Naive thymus-derived CD4-positive, alpha-beta T cell (primary cell): ENCODE results near the gene IRF2. TPM values are rescaled to one million over a fixed set of nuclear protein-coding genes. Genes with fewer than 3 reads are reported as not detected.

ENCODE experiments used
- ATAC-seq: fragments of 150-1000 bp; cut with Tn5 transposase; 2 replicates; pipeline ENCODE4 v1.10.0; 2021; ENCODE audit warnings: mild to moderate bottlenecking, moderate library complexity
- CTCF ChIA-PET: fragments of 350-600 bp; sonication (Branson Sonifier 250); formaldehyde crosslinking; loops from one replicate; lab custom pipeline; 2021; ENCODE audit warnings: antibody characterized with exemption; lab: Charles Lee
- POLR2A ChIA-PET: fragments of 350-600 bp; sonication (Branson Sonifier 250); formaldehyde crosslinking; loops from one replicate; lab custom pipeline; 2021; ENCODE audit warnings: antibody characterized with exemption, inconsistent platforms; lab: Charles Lee
- DNase-seq, 9 donors: peaks; one replicate each; pipeline versions ENCODE4 v3.0.0 to v3.0.0-alpha.2; 2020 to 2022; ENCODE audit warnings: mixed read lengths in 1 of 9
- H3K27ac ChIP-seq: one replicate; pipeline ENCODE4 v1.7.0; 2013; ENCODE audit warnings: mild to moderate bottlenecking, low read depth, low read length, moderate library complexity
- H3K27me3 ChIP-seq, 2 donors: one replicate each; pipeline ENCODE4 v1.7.0; 2013; ENCODE audit warnings: low read length in 2 of 2, mild to moderate bottlenecking in 2 of 2, moderate library complexity in 2 of 2; ENCODE audit not compliant: control insufficient read depth in 2 of 2, insufficient read depth in 2 of 2
- H3K36me3 ChIP-seq, 3 experiments: 1 replicate in 2 of 3; 2 replicates in 1 of 3; pipeline ENCODE4 v1.7.0; 2013; ENCODE audit warnings: low read length in 3 of 3, mild to moderate bottlenecking in 3 of 3, moderate library complexity in 1 of 3; ENCODE audit not compliant: insufficient read depth in 3 of 3, control insufficient read depth in 2 of 3
- H3K4me1 ChIP-seq, 2 donors: one replicate each; pipeline ENCODE4 v1.7.0; 2013; ENCODE audit warnings: low read length in 2 of 2, mild to moderate bottlenecking in 2 of 2, moderate library complexity in 1 of 2; ENCODE audit not compliant: control insufficient read depth in 2 of 2, insufficient read depth in 2 of 2
- H3K4me3 ChIP-seq: 2 replicates; pipeline ENCODE4 v1.7.0; 2013; ENCODE audit warnings: mild to moderate bottlenecking, low read length
- H3K9me3 ChIP-seq, 3 experiments: 1 replicate in 2 of 3; 2 replicates in 1 of 3; pipeline ENCODE4 v1.7.0; 2013; ENCODE audit warnings: low read length in 3 of 3; ENCODE audit not compliant: control insufficient read depth in 2 of 3
- H3K27ac Mint-ChIP-seq, 9 donors: one replicate each; pipeline ENCODE4 v1.8.0; 2020 to 2022; ENCODE audit warnings: mixed read lengths in 9 of 9, mild to moderate bottlenecking in 8 of 9, moderate library complexity in 5 of 9, inconsistent platforms in 2 of 9
- H3K27me3 Mint-ChIP-seq, 5 donors: one replicate each; pipeline ENCODE4 v1.8.0; 2021 to 2022; ENCODE audit warnings: mixed read lengths in 5 of 5, mild to moderate bottlenecking in 1 of 5
- H3K36me3 Mint-ChIP-seq, 5 donors: one replicate each; pipeline ENCODE4 v1.8.0; 2020 to 2022; ENCODE audit warnings: mixed read lengths in 5 of 5, mild to moderate bottlenecking in 3 of 5, inconsistent platforms in 1 of 5
- H3K4me1 Mint-ChIP-seq, 7 donors: one replicate each; pipeline ENCODE4 v1.8.0; 2020 to 2022; ENCODE audit warnings: mixed read lengths in 7 of 7, mild to moderate bottlenecking in 3 of 7, inconsistent platforms in 1 of 7
- H3K4me3 Mint-ChIP-seq, 10 donors: one replicate each; pipeline ENCODE4 v1.8.0; 2020 to 2022; ENCODE audit warnings: mild to moderate bottlenecking in 10 of 10, mixed read lengths in 10 of 10, moderate library complexity in 6 of 10, inconsistent platforms in 2 of 10
- H3K9me3 Mint-ChIP-seq, 11 donors: one replicate each; pipeline ENCODE4 v1.8.0; 2020 to 2022; ENCODE audit warnings: mixed read lengths in 11 of 11, mild to moderate bottlenecking in 4 of 11, inconsistent platforms in 1 of 11, moderate library complexity in 1 of 11
- intact Hi-C, 2 donors: fragments of 100-400 bp; cut with micrococcal nuclease; formaldehyde crosslinking; loops; one replicate each; pipeline ENCODE4 v1.15.1; 2023
- polyA plus RNA-seq, 2 donors: library from polyadenylated mRNA; unstranded; fragments of 300-500 nt; fragmentation: Illumina TruSeq; gene quantifications; one replicate each; pipeline ENCODE4 v1.2.3, GENCODE V29; 2021
- total RNA-seq, 6 experiments: library from RNA in 5 of 6; stranded (reverse) in 5 of 6; gene quantifications; 1 replicate in 5 of 6; 2 replicates in 1 of 6; pipeline ENCODE4 v1.2.3 and lab custom pipeline; 2021 to 2026

IRF2 gene
- total and polyA plus RNA-seq, 7 experiments from 2014 or later, result 31.2 to 87.0 (median 77.5) TPM

- ATAC-seq, result no peak
- H3K27ac ChIP-seq, result no peak overlapping the region
- POLR2A ChIA-PET, result interaction anchor here (0.6 to 1.2 kb wide), 2 partner anchors 15 to 18 kb away, joined by 3 to 7 read pairs; partner anchors contain the start of gene IRF2
- peaks cover 0 to 8% (median 0%) of the 10 kb centered on the region in 3 experiments for H3K36me3 ChIP-seq
- intact Hi-C loops, result loop anchor here in 1 of 2 donors (2.0 kb wide), 1 partner anchor 15 kb away; the partner anchor contains the start of gene IRF2
- Mint-ChIP-seq H3K9me3 (peaks cover 0 to 7% (median 0%) of the 10 kb centered on the region in 11 donors), H3K4me1 (peaks cover 71 to 98% (median 85%) of the 10 kb centered on the region in 7 donors), H3K27me3 (no peaks in the 10 kb centered on the region), H3K27ac (peak overlapping the region in 8 of 9 donors; percentile 52 to 90 (median 66)), H3K36me3 (peaks cover 0 to 27% (median 6%) of the 10 kb centered on the region in 5 donors), H3K4me3 (peak overlapping the region in 5 of 10 donors; percentile 0 to 54 (median 24))
- no peaks in the 10 kb centered on the region for H3K9me3 ChIP-seq
- CTCF ChIA-PET, result no interaction called here
- H3K4me3 ChIP-seq, result no peak overlapping the region
- H3K27me3 ChIP-seq, result no peaks in the 10 kb centered on the region
- DNase-seq, result no peak
- H3K4me1 ChIP-seq, result peaks cover 14 to 17% of the 10 kb centered on the region in 2 donors
Measured at GRCh38 chr4:184459413-184459812, 14.9 kb downstream of the IRF2 start.

- no peak overlapping the region for H3K27ac ChIP-seq
- H3K4me1 ChIP-seq, result peaks cover 27 to 32% of the 10 kb centered on the region in 2 donors
- H3K9me3 Mint-ChIP-seq, result no peaks in the 10 kb centered on the region
- intact Hi-C loops, result loop anchor here in 1 of 2 donors (2.0 kb wide), 1 partner anchor 17 kb away; the partner anchor contains the start of gene IRF2
- peak overlapping the region in 2 of 10 donors; percentile 6 to 10 for H3K4me3 Mint-ChIP-seq
- H3K27me3 Mint-ChIP-seq, result no peaks in the 10 kb centered on the region
- peak overlapping the region in 8 of 9 donors; percentile 52 to 90 (median 78) for H3K27ac Mint-ChIP-seq
- ChIA-PET CTCF (interaction anchor here (0.6 kb wide), 1 partner anchor 783 kb away, joined by 3 read pairs; no protein-coding TSS in a partner anchor), POLR2A (interaction anchor here (0.6 kb wide), 1 partner anchor 340 kb away, joined by 3 read pairs; no protein-coding TSS in a partner anchor)
- peaks cover 73 to 100% (median 88%) of the 10 kb centered on the region in 7 donors for H3K4me1 Mint-ChIP-seq
- DNase-seq (no peak), ATAC-seq (no peak)
- H3K4me3 ChIP-seq, result no peak overlapping the region
- no peaks in the 10 kb centered on the region for H3K9me3 ChIP-seq
- H3K27me3 ChIP-seq, result no peaks in the 10 kb centered on the region
- peaks cover 0 to 17% (median 4%) of the 10 kb centered on the region in 5 donors for H3K36me3 Mint-ChIP-seq
- peaks cover 0 to 8% (median 0%) of the 10 kb centered on the region in 3 experiments for H3K36me3 ChIP-seq
Measured at GRCh38 chr4:184457535-184458249, 16.7 kb downstream of the IRF2 start.

DNA sequence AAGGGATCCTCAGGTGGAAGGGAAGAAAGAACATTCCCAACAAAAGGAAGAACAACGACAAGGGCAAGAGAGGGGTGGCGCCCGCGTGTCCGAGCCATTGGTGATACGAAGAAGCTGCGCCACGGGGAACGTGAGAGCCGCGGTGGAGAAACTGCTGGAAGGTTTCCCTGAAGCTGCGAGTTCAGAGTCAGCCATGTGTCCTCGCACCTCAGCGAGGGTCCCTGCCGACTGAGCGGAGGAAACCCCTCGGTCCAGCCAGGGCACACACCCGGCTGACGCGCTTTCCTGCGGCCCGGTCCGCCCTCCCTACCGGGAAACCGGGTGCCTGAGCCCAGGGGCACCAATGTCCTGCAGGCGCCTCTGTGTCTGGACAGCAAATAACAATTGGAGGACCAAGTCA lies 18.0 kb downstream of the IRF2 start:
- no peaks in the 10 kb centered on the region for H3K27me3 ChIP-seq
- H3K4me1 ChIP-seq, result peaks cover 27 to 32% of the 10 kb centered on the region in 2 donors
- Mint-ChIP-seq H3K27me3 (no peaks in the 10 kb centered on the region), H3K36me3 (peaks cover 0 to 17% (median 4%) of the 10 kb centered on the region in 5 donors), H3K27ac (peak overlapping the region in 7 of 9 donors; percentile 47 to 90 (median 80)), H3K4me1 (peaks cover 73 to 100% (median 91%) of the 10 kb centered on the region in 7 donors), H3K9me3 (no peaks in the 10 kb centered on the region), H3K4me3 (no peak overlapping the region)
- intact Hi-C loops, result no loop called here
- ChIA-PET CTCF (no interaction called here), POLR2A (interaction anchor here (1.4 kb wide), 1 partner anchor 18 kb away, joined by 3 read pairs; the partner anchor contains the start of gene IRF2)
- H3K36me3 ChIP-seq, result peaks cover 0 to 16% (median 0%) of the 10 kb centered on the region in 3 experiments
- no peak overlapping the region for H3K4me3 ChIP-seq
- no peaks in the 10 kb centered on the region for H3K9me3 ChIP-seq
- no peak overlapping the region for H3K27ac ChIP-seq
- DNase-seq, result no peak
- ATAC-seq, result no peak

GRCh38 chr4:184455299-184455698 lies 19.1 kb downstream of the IRF2 start:
- peaks cover 0 to 15% (median 4%) of the 10 kb centered on the region in 5 donors for H3K36me3 Mint-ChIP-seq
- DNase-seq, result no peak
- no peak for ATAC-seq
- peak overlapping the region in 8 of 9 donors; percentile 22 to 82 (median 77) for H3K27ac Mint-ChIP-seq
- peaks cover 70 to 97% (median 89%) of the 10 kb centered on the region in 7 donors for H3K4me1 Mint-ChIP-seq
- H3K4me3 Mint-ChIP-seq, result no peak overlapping the region
- H3K27me3 Mint-ChIP-seq, result no peaks in the 10 kb centered on the region
- Histone ChIP-seq H3K27ac (no peak overlapping the region), H3K4me1 (peaks cover 27 to 32% of the 10 kb centered on the region in 2 donors), H3K36me3 (peaks cover 0 to 16% (median 0%) of the 10 kb centered on the region in 3 experiments), H3K4me3 (no peak overlapping the region), H3K27me3 (no peaks in the 10 kb centered on the region), H3K9me3 (no peaks in the 10 kb centered on the region)
- H3K9me3 Mint-ChIP-seq, result no peaks in the 10 kb centered on the region
- intact Hi-C loops, result no loop called here
- ChIA-PET CTCF (interaction anchor here (0.6 kb wide), 1 partner anchor 158 kb away, joined by 3 read pairs; no protein-coding TSS in a partner anchor), POLR2A (interaction anchor here (1.4 to 1.5 kb wide), 2 partner anchors 19 to 82 kb away, joined by 3 read pairs; partner anchors contain the start of gene IRF2)

DNA sequence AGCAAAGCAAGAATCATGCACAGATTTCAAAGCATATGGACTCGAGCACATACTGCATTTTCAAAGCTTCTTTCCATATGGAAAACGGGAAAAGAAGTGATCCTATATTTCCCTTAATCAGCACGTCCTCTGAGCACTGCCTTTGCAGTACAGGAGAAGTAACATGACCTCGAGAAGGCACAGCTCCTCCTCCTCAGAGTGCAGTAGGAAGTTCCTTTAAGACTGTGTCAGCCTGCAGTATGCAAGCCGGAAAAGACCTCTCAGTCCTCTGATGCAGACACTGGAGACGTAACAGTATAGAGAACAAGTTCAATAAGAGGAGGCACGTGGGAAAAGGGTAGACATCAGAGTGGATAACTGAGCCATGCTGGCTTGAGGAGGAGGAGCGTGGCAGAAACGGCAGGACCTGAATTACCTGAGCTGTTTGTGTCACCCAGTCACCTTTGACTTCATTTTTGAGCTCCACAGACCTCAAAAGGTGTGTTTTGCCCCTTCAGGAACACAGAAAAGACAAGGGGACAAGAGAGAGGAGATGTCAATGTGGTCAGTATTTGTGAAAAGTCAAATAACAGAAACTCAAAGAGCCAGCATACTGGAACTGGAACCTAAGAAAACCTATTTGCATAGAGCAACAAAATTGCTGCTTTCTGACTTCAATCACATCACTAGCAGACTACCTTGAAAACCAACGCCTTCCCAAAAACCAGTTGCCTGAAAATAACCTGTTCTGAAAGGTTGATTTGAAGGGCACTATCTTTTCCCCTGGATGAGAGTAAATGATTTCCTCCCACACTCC lies 20.8 kb downstream of the IRF2 start:
- CTCF ChIA-PET, result no interaction called here
- Histone ChIP-seq H3K4me1 (peaks cover 18 to 24% of the 10 kb centered on the region in 2 donors), H3K36me3 (peaks cover 0 to 16% (median 0%) of the 10 kb centered on the region in 3 experiments), H3K27me3 (no peaks in the 10 kb centered on the region), H3K9me3 (no peaks in the 10 kb centered on the region), H3K4me3 (peak overlapping the region; percentile 10), H3K27ac (peak overlapping the region; percentile 65)
- H3K4me1 Mint-ChIP-seq, result peaks cover 70 to 96% (median 88%) of the 10 kb centered on the region in 7 donors
- H3K9me3 Mint-ChIP-seq, result no peaks in the 10 kb centered on the region
- H3K27ac Mint-ChIP-seq, result peak overlapping the region; percentile 65 to 98 (median 95)
- POLR2A ChIA-PET, result interaction anchor here (0.5 to 1.9 kb wide), 7 partner anchors 21 to 195 kb away, joined by 3 to 14 read pairs (median 3); partner anchors contain the start of gene IRF2
- peaks cover 0 to 23% (median 11%) of the 10 kb centered on the region in 5 donors for H3K36me3 Mint-ChIP-seq
- DNase-seq (peak in 8 of 9 donors; percentile 14 to 82 (median 66)), ATAC-seq (peak; percentile 98)
- intact Hi-C loops, result loop anchor here (1.0 to 5.0 kb wide), 6 partner anchors 8 to 85 kb away; partner anchors contain the start of gene IRF2 (in 2 of the 2)
- H3K27me3 Mint-ChIP-seq, result no peaks in the 10 kb centered on the region
- H3K4me3 Mint-ChIP-seq, result peak overlapping the region; percentile 22 to 86 (median 70)
